ENCODE measurements around the gene ENO4. TPM values are rescaled to one million over a fixed set of nuclear protein-coding genes. Genes with fewer than 3 reads are reported as not detected.
A peak's percentile ranks its signal among the peaks of the same experiment; 100 is the strongest.

ENO4 gene
- 0.11 and 0.21 TPM in 2 replicates for polyA plus RNA-seq (2013)

- H3K4me1 ChIP-seq (ENCODE audit: control insufficient read depth in 1 of 2, insufficient read depth in 2 of 2, low read length in 2 of 2): peaks cover 8 to 15% of the 10 kb centered on the region in 2 experiments
- DNase-seq: peak; percentile 56 to 75
- H4K12ac ChIP-seq (ENCODE audit: low read depth, low read length): peak within 1 kb of the TSS; percentile 70
- peaks cover 9% of the 10 kb centered on the region for H3K79me1 ChIP-seq (ENCODE audit: low read length)
- H3K4ac ChIP-seq (ENCODE audit: low read depth, low read length): peak within 1 kb of the TSS; percentile 8
- H3K23ac ChIP-seq (ENCODE audit: low read length): no peak within 1 kb of the TSS
- no peaks in the 10 kb centered on the region for H3K36me3 ChIP-seq (ENCODE audit: control insufficient read depth in 1 of 2, insufficient read depth in 2 of 2, low read length in 2 of 2)
- H2BK120ac ChIP-seq (ENCODE audit: insufficient read depth, low read length, poor library complexity): peak within 1 kb of the TSS; percentile 30
- H2AFZ ChIP-seq (ENCODE audit: insufficient read depth, low read length, poor library complexity): peak within 1 kb of the TSS; percentile 80
- no peaks in the 10 kb centered on the region for H3K27me3 ChIP-seq (ENCODE audit: insufficient read depth, low read length)
- no peak within 1 kb of the TSS for H2BK12ac ChIP-seq (ENCODE audit: low read length)
- H3K79me2 ChIP-seq (ENCODE audit: control insufficient read depth, insufficient read depth, low read length, poor library complexity): no peaks in the 10 kb centered on the region
- H3K4me3 ChIP-seq (ENCODE audit: low read depth, low read length): peak within 1 kb of the TSS; percentile 79
- WGBS (ENCODE audit: extremely low coverage, insufficient coverage, insufficient read length): no CpG with 5 or more reads among the region's 55 CpGs
- H2AK5ac ChIP-seq (ENCODE audit: low read length): no peak within 1 kb of the TSS
- H4K91ac ChIP-seq (ENCODE audit: low read depth, low read length): peak within 1 kb of the TSS; percentile 80
- H3K14ac ChIP-seq (ENCODE audit: low read length): peak within 1 kb of the TSS; percentile 35
- peak within 1 kb of the TSS; percentile 62 for H3K27ac ChIP-seq (ENCODE audit: low read depth, low read length)
- H3K9me3 ChIP-seq (ENCODE audit: insufficient read depth, low read depth, low read length): no peaks in the 10 kb centered on the region
- H3K18ac ChIP-seq (ENCODE audit: low read length): peak within 1 kb of the TSS; percentile 41
- peak within 1 kb of the TSS; percentile 88 for H3K4me2 ChIP-seq (ENCODE audit: low read length)
- peak within 1 kb of the TSS; percentile 88 for H3K9ac ChIP-seq (ENCODE audit: low read length)
- peak within 1 kb of the TSS; percentile 94 for H4K8ac ChIP-seq (ENCODE audit: low read depth, low read length)
- peak within 1 kb of the TSS; percentile 18 for H2BK5ac ChIP-seq (ENCODE audit: low read depth, low read length, poor library complexity)
Observed at GRCh38 chr10:116849248-116850057, at the start of gene ENO4. Gene ENO4, plus strand, starts transcription at chr10:116849499. Its CDS starts 68 bp downstream, at chr10:116849567.

GRCh38 chr10:116800286-116800929 lies 48.9 kb upstream of the ENO4 start:
- no peak overlapping the region for H2BK5ac ChIP-seq (ENCODE audit: low read depth, low read length, poor library complexity)
- H2BK12ac ChIP-seq (ENCODE audit: low read length): no peak overlapping the region
- no peaks in the 10 kb centered on the region for H3K27me3 ChIP-seq (ENCODE audit: insufficient read depth, low read length)
- H2BK120ac ChIP-seq (ENCODE audit: insufficient read depth, low read length, poor library complexity): no peak overlapping the region
- no peak overlapping the region for H3K4me3 ChIP-seq (ENCODE audit: low read depth, low read length)
- H3K36me3 ChIP-seq (ENCODE audit: control insufficient read depth in 1 of 2, insufficient read depth in 2 of 2, low read length in 2 of 2): no peaks in the 10 kb centered on the region
- H2AFZ ChIP-seq (ENCODE audit: insufficient read depth, low read length, poor library complexity): no peak overlapping the region
- H3K14ac ChIP-seq (ENCODE audit: low read length): no peak overlapping the region
- no peak overlapping the region for H4K8ac ChIP-seq (ENCODE audit: low read depth, low read length)
- no peak overlapping the region for H3K9ac ChIP-seq (ENCODE audit: low read length)
- no peaks in the 10 kb centered on the region for H3K4me1 ChIP-seq (ENCODE audit: control insufficient read depth in 1 of 2, insufficient read depth in 2 of 2, low read length in 2 of 2)
- no peak overlapping the region for H3K18ac ChIP-seq (ENCODE audit: low read length)
- no peak overlapping the region for H3K4ac ChIP-seq (ENCODE audit: low read depth, low read length)
- H3K23ac ChIP-seq (ENCODE audit: low read length): no peak overlapping the region
- H3K79me1 ChIP-seq (ENCODE audit: low read length): no peaks in the 10 kb centered on the region
- H2AK5ac ChIP-seq (ENCODE audit: low read length): no peak overlapping the region
- H3K79me2 ChIP-seq (ENCODE audit: control insufficient read depth, insufficient read depth, low read length, poor library complexity): no peaks in the 10 kb centered on the region
- H4K91ac ChIP-seq (ENCODE audit: low read depth, low read length): no peak overlapping the region
- DNase-seq: no peak
- H3K9me3 ChIP-seq (ENCODE audit: insufficient read depth, low read depth, low read length): no peaks in the 10 kb centered on the region
- H3K4me2 ChIP-seq (ENCODE audit: low read length): no peak overlapping the region
- no peak overlapping the region for H3K27ac ChIP-seq (ENCODE audit: low read depth, low read length)
- no peak overlapping the region for H4K12ac ChIP-seq (ENCODE audit: low read depth, low read length)
- WGBS (ENCODE audit: extremely low coverage, insufficient coverage, insufficient read length): no CpG with 5 or more reads among the region's 9 CpGs

- Histone ChIP-seq H3K4ac (ENCODE audit: low read depth, low read length) (no peak overlapping the region), H3K27me3 (ENCODE audit: insufficient read depth, low read length) (no peaks in the 10 kb centered on the region), H3K14ac (ENCODE audit: low read length) (no peak overlapping the region), H3K79me1 (ENCODE audit: low read length) (no peaks in the 10 kb centered on the region), H2BK12ac (ENCODE audit: low read length) (no peak overlapping the region), H3K36me3 (ENCODE audit: control insufficient read depth in 1 of 2, insufficient read depth in 2 of 2, low read length in 2 of 2) (no peaks in the 10 kb centered on the region), H3K4me1 (ENCODE audit: control insufficient read depth in 1 of 2, insufficient read depth in 2 of 2, low read length in 2 of 2) (no peaks in the 10 kb centered on the region), H3K23ac (ENCODE audit: low read length) (no peak overlapping the region), H2BK5ac (ENCODE audit: low read depth, low read length, poor library complexity) (no peak overlapping the region), H3K79me2 (ENCODE audit: control insufficient read depth, insufficient read depth, low read length, poor library complexity) (no peaks in the 10 kb centered on the region), H2AK5ac (ENCODE audit: low read length) (no peak overlapping the region), H2AFZ (ENCODE audit: insufficient read depth, low read length, poor library complexity) (no peak overlapping the region), H4K12ac (ENCODE audit: low read depth, low read length) (no peak overlapping the region), H2BK120ac (ENCODE audit: insufficient read depth, low read length, poor library complexity) (no peak overlapping the region), H3K9ac (ENCODE audit: low read length) (no peak overlapping the region), H4K8ac (ENCODE audit: low read depth, low read length) (no peak overlapping the region), H3K4me3 (ENCODE audit: low read depth, low read length) (no peak overlapping the region), H3K9me3 (ENCODE audit: insufficient read depth, low read depth, low read length) (no peaks in the 10 kb centered on the region), H3K4me2 (ENCODE audit: low read length) (no peak overlapping the region), H4K91ac (ENCODE audit: low read depth, low read length) (no peak overlapping the region), H3K27ac (ENCODE audit: low read depth, low read length) (no peak overlapping the region), H3K18ac (ENCODE audit: low read length) (no peak overlapping the region)
- DNase-seq: no peak
- WGBS (ENCODE audit: extremely low coverage, insufficient coverage, insufficient read length): no CpG with 5 or more reads among the region's 4 CpGs
Observed at GRCh38 chr10:116801658-116802057, 47.6 kb upstream of the ENO4 start.

GRCh38 chr10:116802474-116802873 lies 46.8 kb upstream of the ENO4 start:
- no peak overlapping the region for H2AFZ ChIP-seq (ENCODE audit: insufficient read depth, low read length, poor library complexity)
- H3K4me3 ChIP-seq (ENCODE audit: low read depth, low read length): peak overlapping the region; percentile 23
- no CpG with 5 or more reads among the region's 6 CpGs for WGBS (ENCODE audit: extremely low coverage, insufficient coverage, insufficient read length)
- no peak overlapping the region for H4K91ac ChIP-seq (ENCODE audit: low read depth, low read length)
- H3K14ac ChIP-seq (ENCODE audit: low read length): no peak overlapping the region
- H3K4me2 ChIP-seq (ENCODE audit: low read length): no peak overlapping the region
- no peaks in the 10 kb centered on the region for H3K27me3 ChIP-seq (ENCODE audit: insufficient read depth, low read length)
- no peak overlapping the region for H3K27ac ChIP-seq (ENCODE audit: low read depth, low read length)
- H3K23ac ChIP-seq (ENCODE audit: low read length): no peak overlapping the region
- no peaks in the 10 kb centered on the region for H3K9me3 ChIP-seq (ENCODE audit: insufficient read depth, low read depth, low read length)
- no peak overlapping the region for H2BK12ac ChIP-seq (ENCODE audit: low read length)
- no peak overlapping the region for H3K4ac ChIP-seq (ENCODE audit: low read depth, low read length)
- no peak overlapping the region for H2BK120ac ChIP-seq (ENCODE audit: insufficient read depth, low read length, poor library complexity)
- no peak overlapping the region for H4K8ac ChIP-seq (ENCODE audit: low read depth, low read length)
- H4K12ac ChIP-seq (ENCODE audit: low read depth, low read length): no peak overlapping the region
- no peaks in the 10 kb centered on the region for H3K79me1 ChIP-seq (ENCODE audit: low read length)
- no peak overlapping the region for H2AK5ac ChIP-seq (ENCODE audit: low read length)
- no peak overlapping the region for H3K9ac ChIP-seq (ENCODE audit: low read length)
- DNase-seq: no peak
- no peaks in the 10 kb centered on the region for H3K4me1 ChIP-seq (ENCODE audit: control insufficient read depth in 1 of 2, insufficient read depth in 2 of 2, low read length in 2 of 2)
- no peaks in the 10 kb centered on the region for H3K79me2 ChIP-seq (ENCODE audit: control insufficient read depth, insufficient read depth, low read length, poor library complexity)
- no peak overlapping the region for H3K18ac ChIP-seq (ENCODE audit: low read length)
- H3K36me3 ChIP-seq (ENCODE audit: control insufficient read depth in 1 of 2, insufficient read depth in 2 of 2, low read length in 2 of 2): no peaks in the 10 kb centered on the region
- H2BK5ac ChIP-seq (ENCODE audit: low read depth, low read length, poor library complexity): no peak overlapping the region

Data from trophoblast cell (in vitro differentiated cells and primary cell).